NCI-H345 (cell line): ENCODE measurements around the gene LDLRAD4.

Experiments used
- DNase-seq: peaks from one replicate; lab custom pipeline; 2025; lab: John Stamatoyannopoulos, UW

The LDLRAD4 gene

DNA sequence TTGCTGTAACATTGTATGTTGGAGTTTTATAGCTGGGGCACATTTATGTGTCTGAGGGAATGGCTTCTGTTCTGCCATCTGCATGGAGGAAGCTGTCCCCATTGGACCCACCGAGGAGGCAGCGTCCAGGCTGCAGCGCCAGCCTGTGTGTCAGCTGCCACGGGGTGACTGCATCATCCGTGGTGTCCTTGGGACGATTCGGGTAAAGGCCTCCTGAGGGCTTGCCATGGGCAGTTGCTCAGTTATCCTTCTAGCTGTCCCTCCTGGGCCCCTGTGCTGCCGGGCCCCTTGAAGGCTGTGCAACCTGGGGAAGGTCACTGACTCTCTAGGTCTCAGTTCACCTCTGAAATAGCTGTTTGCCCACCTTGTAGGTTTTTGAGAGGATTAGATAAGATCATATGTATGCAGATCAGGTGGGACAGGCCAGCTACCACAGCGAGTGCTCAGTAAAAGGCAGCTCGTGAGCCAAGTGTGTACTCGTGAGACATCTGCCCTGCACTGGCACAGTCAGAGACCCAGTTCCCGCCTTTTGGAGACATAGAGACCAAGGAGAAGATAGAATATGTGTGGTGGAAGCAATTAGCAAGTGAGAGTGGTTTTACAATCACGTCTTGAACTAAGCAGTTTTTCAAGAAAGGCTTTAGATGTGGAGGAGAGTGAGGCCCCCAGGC is 10.6 kb downstream of the LDLRAD4 start:
- no peak for DNase-seq

DNA sequence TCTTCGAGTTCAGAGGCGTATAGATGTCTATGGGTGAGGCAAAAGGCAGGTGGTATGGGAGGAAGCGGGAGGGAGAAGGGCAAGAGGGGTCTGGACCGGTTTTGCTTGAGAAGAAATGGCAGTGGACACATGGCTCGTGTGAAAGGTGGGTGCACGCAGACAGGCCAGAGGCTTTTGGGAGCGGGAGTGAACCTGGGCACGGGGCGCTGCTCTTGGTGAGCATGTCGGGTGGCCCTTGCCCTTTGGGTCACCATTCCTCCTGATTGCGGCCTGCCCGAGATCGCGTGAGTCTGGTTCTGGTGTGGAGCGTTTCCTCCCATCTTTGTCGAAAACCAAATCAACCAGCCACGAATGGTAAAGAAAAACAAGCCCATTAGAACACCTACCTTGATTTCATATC is 12.6 kb downstream of the LDLRAD4 start:
- DNase-seq = no peak

DNA sequence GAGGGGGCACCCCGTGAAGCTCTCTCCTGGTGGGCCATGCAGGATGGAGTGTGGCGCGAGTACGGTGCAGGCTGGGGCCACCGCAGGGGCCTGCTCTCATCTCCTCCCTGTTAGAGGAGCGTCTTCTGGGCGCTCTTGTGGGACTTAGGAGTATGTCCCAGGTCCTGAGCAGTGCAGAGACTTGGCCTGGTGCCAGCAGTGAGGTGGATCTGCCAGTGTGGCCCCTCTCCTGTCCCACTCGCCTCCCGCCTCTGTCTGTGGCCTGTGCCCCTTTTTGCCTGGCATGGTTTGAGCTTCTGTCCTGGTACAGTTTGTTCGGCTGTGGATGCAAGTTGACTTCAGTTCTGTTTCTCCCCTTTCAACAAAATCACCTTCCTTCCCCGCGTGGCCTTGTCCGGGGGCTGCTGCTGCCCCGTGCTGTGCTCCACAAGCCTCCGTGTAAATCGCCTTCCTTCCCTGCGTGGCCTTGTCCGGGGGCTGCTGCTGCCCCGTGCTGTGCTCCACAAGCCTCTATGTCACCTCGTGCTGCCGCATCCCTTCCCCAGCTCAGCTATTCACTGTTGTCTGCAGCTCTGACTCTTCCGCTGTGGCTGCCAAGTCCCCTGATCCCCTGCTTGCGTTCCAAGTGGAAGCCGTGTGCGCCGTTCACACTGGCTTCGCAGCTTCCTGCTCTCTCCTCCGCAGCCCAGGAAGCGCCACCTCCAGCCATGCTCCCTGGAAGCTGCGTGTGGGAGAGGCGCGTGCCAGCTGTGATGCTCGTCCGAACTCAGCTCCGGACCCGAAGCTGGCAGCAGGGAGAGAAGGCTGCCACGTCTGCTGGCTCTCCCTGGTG is 13.7 kb downstream of the LDLRAD4 start:
- no peak for DNase-seq

DNA sequence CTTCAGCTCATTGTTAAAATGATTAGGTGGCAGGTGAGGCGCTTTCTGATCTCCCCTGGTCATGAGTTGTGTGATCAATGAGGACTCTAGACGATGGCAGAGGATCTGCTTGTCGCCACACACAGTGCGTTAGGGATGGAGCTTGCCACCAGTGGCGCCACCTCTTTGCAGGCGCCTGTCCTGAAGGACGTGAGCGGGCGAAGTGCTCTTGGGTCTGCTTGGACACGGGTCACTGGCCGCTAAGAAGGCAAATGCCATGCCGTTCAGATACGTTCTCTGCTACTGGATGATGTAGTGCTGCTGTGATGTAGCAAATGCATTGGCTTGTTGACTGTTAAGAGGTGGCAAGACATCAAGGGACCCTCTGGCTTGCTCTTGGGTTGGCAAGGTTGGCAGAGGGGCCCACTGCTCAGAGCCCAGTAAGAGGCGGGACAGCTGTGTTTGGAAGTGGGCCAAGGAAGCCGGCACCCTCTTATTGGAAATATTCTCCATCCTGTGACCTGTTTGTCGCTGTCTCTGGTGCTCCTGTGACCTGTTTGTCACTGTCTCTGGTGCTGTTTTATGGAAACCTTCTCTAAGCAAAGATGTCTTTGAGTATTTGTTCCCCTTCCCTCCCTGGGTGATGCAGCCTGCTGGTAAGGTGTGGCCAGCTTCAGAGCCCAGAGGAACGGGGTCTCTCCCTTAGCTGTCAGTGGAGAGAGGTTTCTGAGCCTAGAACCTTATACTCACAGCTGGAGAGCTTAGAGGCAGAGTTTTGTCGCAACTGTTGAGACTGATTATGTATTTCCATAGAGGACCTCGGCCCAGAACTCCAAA is 14.6 kb downstream of the LDLRAD4 start:
- DNase-seq = no peak

DNA sequence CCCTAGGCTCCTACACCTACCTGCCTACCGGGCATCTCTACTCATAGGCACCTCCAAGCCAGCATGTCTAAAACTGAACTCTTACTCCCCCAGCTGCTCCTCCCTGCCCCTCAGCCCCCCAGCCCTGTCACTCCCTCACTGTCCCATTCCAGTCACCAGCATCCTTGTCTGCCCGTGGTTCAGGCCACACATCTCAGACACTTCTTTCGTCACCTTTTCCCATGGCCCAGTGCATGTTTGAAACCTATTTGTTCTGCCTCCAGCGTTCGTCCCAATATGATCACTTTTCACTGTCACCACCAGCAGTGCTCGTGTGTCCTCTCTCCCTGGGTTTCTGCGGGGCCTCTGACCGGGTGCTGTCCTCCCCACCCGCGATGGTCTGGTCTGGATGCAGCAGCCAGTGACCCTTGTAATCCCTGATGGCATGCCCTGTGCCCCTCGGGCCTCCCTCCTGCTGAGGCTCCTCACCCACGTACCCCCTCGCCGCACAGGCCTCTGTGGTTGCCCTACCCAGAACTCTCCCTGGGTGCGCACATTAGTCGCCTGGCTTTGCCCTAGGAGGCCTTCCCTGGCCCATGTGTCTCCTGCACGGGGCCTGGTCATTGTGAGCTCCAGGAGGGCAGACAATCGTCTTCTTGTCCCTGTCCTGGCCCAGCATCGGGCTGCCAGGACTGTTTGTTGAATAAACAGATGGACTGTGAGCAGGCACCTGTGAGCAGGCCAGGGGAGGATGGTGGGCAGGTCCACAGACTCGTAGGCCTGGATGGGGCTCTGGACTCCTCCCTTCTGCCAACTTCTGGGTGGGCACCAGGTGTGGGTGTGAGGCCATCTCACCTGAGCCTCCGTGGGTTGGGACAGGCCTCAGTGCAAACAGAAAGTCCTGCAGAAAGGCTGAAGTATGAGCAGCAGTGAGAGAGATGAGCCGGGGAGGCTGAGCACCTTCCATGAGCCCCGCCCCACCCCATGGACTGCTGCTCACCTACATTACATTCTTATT is 15.5 kb downstream of the LDLRAD4 start:
- no peak for DNase-seq

DNA sequence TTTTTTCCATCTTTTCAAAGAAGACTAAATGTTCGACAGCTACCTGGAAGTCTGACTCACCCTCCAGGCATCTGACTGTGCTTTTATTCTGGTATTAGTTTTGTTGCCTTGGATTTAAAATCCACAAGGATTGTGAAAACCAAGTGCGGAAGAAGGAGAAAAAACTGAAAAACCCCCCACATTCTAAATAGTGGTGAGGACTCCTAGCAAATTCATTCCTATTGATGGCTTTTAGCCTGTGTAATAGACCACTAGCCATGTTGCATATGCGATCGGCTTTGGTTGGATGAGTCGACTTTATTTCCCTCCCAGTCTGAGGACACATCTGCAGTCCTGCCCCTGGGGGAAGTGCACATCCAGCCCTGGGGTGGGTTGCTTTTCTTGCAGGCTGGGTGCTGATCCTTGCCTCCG is 16.9 kb downstream of the LDLRAD4 start:
- no peak for DNase-seq

DNA sequence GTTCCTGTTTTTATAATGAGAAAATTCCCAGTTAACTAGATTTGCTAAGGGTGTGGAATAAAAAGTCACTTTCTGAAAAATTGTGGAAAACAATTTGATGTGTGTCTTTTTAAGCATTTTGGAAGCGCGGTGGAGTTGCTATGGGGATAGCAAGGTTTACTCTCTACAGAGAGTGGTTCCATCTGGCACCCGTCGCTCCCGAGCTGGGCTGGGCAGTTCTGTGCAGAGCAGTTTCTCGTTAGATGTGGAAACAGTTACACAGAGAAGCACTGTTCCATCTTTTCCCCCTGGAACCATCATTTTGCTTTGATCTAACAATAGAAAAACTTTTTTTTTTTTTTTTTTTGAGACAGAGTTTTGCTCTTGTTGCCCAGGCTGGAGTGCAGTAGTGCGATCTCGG is 17.4 kb downstream of the LDLRAD4 start:
- DNase-seq = no peak

DNA sequence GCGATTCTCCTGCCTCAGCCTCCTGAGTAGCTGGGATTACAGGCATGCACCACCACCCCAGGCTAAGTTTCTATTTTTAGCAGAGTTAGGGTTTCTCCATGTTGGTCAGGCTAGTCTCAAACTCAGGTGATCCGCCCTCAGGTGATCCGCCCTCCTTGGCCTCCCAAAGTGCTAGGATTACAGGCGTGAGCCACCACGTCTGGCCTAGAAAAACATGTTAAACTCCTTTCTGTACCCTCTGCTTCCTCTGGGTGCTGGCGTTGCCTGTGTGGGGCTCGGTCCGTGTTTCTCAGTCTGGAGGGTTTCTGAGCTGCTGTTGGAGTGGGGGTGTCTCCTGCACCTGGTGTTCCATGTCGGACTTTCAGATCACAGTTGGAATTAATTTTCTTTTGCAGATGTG is 17.9 kb downstream of the LDLRAD4 start:
- no peak for DNase-seq

DNA sequence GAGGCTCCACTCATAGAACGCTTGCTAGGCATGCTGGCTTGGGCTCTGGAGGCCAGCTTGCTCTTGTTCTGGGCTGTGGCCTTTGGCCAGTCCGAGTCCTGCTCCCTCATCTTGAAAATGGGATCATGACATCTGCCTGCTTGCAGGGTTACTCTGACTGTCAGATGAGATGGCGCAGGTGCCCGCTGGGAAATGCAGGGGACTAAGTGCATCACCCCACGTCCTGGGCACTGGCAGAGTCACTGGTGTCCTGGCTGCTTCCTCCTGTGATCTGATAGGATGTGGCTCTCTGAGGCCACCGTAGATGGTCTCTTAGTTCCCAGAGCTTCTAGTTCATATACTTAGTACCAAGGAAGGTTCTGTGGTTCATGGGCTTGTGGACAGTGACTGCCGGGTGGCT is 18.5 kb downstream of the LDLRAD4 start:
- no peak for DNase-seq

DNA sequence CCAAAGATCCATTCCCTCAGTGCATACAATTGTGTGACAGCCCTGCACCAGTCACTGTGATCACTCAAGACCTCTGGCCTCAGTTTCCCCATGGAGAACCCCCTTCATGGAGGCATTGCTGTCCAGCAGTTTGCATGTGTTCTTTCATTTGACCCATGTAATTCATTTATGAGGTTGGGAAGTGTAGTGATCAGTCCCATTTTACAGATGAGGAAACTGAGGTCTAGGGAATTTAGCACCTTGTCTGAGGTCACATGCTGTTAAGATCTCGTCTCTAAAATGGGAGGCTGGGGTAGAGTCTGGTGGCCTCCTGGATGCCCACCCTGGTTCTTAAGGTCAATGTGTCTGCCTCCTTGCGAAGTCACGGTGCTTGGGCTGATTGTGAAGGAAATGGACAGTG is 19.1 kb downstream of the LDLRAD4 start:
- DNase-seq = no peak

DNA sequence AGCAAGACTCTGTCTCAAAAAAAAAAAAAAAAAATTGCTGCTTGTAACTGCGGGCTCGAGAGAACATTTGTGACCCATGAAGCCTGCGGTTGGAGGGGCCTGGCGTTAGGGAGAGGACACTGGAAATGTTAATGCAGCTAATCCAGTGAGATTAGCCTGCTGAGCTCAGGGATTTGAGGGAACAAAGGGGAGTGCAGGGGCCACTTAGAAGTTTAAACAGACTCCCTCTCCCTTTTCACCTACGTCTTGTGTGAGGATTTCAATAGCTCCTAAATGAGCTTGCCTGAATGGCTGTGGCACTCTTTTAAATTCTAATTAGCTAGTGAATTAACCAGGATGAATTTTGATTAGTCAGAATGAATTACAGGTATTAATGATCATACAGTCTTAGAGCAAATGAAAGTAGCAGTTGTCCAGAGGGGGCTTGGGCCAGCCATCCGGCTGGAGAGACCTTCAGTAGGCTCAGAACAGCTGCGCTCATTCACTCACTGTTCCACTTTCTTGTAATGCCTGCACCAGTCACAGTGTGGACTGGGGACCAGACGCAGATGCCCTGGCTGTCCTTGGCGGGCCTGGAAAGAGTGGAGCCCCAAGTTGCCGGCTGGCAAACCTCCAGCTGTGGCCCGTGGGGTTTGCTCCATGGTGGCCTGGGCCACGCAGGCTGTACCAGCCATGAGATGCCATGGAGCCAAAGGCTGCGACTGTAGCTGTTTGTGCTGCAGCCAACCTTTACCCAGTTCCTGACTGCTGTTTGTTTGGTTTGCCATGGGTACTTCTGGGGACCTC is 20.8 kb downstream of the LDLRAD4 start:
- DNase-seq = no peak

DNA sequence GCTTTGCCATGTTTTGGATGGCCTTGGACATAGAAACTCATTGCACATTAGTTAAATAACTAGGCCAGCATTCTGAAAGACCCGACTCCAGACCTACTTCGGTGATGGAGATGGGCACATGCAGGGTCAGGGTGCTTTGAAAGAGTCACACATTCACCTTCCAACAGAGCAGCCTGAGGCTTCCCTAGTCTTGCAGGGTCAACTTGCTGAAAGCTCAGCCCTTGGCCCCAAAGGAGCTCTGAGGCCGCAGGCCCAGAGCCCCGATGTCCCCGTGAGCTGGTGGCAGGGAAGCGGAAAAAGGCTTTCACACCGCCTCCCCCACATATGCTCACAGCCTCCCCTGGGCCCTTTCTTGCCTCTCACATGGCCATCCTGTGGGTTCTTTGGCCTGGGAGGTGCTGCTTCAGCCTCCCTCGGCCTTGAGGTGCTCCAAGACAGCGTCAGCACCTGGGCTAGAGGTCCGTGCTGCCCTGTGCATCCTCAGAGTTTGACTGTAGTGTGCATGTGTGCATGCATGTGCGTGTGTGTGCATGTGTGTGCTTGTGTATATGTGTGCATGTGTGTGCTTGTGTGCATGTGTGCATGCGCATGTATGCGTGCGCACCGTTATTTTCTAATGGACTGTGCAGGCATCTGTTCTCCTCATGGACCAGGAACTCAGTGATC is 21.6 kb downstream of the LDLRAD4 start:
- no peak for DNase-seq

DNA sequence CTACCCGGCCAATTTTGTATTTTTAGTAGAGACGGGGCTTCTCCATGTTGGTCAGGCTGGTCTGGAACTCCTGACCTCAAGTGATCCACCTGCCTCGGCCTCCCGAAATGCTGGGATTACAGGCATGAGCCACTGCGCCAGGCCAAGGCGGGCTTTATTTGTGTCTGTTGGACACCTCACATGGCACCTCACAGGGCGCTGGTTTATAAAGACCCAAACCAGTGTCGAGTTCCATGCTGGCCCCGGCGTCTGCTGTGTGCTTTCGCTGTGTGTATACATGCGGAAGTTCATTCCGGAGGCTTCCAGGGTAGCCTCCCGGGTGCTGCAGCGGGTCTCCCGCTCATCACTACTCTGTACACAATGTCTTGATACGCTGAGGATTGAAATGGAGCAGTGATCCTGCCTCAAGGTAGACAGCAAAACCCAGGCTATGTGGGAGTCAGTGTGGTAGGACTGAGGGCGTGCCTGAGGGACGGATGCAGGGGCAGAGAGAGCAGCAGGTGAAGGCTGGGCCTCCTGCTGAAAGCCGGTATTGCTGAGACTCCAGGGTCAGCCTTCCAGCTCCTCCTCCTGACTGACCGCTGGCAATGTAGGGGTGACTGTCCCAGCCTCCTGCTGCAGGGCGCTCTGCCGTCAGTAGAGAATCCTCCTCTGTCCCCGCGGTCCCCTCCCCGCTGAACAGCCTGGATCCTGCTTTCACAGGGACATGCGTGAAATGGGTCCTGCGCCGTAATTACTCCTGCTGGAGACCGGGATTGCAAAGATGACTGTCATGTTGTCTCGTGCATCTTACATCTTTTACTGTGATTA is 22.7 kb downstream of the LDLRAD4 start:
- no peak for DNase-seq

DNA sequence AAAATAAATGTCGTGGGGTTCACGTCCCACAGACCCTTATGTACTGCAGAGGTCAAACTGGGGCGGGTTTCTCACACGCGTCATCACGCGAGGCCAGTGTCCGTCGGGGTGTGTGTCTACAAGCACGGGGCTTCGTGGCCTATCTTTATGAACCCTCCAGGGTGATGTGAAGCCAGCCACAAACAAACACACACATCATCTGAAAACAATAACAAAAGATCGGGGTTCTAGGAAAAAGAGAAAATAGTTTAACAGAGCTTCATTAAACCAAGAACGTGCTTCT is 23.3 kb downstream of the LDLRAD4 start:
- DNase-seq = no peak

DNA sequence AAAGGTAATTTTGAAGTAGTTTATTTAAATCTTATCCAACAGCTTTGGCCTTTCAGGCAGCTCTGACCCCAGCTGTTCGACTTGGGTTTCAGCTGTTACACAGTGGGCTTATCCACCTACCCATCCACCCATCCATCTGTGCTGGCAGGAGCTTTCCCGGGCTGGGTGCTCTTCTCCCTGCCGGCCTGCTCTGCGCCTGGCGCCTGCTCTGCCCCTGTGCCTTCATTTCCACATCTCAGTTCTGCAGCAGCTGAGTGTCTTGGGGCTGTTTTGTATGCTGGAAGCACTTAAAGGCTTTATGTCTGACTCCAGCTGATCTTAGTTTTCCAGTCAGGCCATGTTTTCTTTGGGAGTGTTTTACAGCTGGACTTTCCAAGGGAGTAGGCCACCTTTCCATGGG is 24.2 kb downstream of the LDLRAD4 start:
- DNase-seq = no peak

DNA sequence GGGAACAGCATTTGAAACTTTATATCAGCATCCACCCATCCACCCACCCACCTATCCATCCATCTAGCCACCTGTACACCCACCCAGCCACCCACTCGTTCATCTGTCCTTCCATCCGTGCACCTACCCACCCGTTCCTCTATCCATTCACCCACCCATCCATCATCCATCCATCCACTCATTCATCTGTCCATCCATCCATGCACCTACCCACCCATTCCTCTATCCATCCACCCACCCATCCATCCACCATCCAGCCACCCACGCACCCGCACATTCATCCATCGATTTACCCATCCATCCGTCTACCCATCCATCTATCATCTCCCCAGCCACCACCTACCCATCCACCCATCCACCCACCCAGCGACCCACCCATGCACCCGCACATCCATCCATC is 24.8 kb downstream of the LDLRAD4 start:
- DNase-seq = no peak

DNA sequence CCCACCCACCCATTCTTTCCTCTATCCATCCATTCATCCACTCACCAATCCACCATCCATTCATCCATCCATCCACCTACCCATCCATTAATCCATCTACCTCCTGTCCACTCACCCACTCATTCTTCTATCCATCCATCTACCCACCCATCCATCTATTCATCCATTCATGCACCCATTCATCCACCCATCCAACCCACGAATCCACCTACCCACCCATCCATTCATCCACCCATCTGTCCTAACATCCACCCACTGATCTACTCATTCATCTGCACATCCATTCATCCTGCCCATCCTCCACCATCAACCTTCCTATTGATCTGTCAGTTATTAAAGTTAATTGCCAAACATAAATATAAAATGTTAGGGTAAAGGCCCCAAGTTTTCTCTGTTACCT is 25.6 kb downstream of the LDLRAD4 start:
- no peak for DNase-seq

DNA sequence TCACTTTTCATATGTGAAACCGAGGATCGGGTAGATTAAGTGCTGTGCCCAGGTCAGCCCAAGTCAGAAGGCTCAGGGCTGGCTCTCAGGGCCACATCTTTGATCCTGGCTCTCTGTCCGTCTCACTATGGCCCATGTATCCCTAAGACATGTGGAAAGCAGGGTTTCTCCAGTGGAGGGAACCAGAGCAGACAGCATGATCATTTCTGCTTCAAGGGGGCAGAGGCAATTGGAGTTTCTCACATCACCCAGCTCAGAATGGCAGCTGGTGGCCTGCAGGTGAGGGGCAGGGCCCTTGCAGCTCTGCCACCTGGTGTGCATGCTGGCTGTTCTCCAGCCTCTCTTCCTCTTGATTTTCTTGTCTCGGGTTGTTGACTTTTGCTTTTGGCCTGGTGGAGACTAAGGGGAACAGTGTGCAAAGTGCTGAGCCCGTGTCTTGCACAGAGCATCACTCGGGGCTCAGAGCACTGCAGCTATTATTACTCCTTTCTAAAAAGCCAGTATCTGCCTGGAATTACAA is 27.0 kb downstream of the LDLRAD4 start:
- peak; percentile 77 for DNase-seq

DNA sequence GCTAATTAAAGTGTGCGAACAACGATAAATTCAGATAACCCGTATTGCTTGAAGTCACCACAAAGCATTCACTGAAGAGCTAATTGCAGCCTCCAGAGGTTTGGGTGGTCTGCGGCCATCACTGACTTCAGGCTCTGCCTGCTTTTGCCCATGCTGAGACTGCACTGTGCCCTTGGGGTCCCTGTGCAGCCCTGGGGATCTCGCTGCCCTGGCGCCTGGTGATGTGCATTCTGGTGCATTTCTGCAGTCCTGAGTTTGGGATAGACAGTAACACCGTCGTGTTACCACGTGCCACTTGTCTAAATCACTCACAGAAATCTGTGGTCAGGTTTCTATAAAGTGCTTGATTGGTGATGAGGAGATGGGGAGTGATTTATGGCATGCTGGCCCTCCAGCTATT is 27.6 kb downstream of the LDLRAD4 start:
- DNase-seq = no peak
